HEK293 (cell line): ENCODE data around the gene PRSS33.

ENCODE experiments used
- CTCF ChIA-PET: fragments of 350-600 bp; formaldehyde crosslinking; extraction: SDS; loops from one replicate; lab custom pipeline; 2021; ENCODE audit warnings: antibody characterized with exemption; lab: Yijun Ruan, JAX
- POLR2A ChIA-PET: fragments of 300-600 bp; formaldehyde crosslinking; extraction: SDS; loops from one replicate; lab custom pipeline; 2020; ENCODE audit warnings: antibody characterized with exemption, inconsistent platforms; lab: Yijun Ruan, JAX
- H3K27ac ChIP-seq: fragments of 200-500 bp; sonication (Bioruptor generic); 2 replicates; pipeline ENCODE4 v1.5.1; 2014; ENCODE audit warnings: low read depth, low read length, control low read depth, inconsistent platforms; ENCODE audit errors: extremely low read depth
- H3K36me3 ChIP-seq, 2 experiments: fragments of 200-500 bp in 1 of 2; sonication (Bioruptor generic) in 1 of 2; 1 replicate in 1 of 2; 2 replicates in 1 of 2; pipeline ENCODE4 v1.5.1; 2014 to 2017; ENCODE audit warnings: inconsistent platforms in 2 of 2, low read length in 2 of 2; ENCODE audit not compliant: control insufficient read depth in 2 of 2, insufficient read depth in 1 of 2
- H3K4me1 ChIP-seq: fragments of 200-500 bp; sonication (Bioruptor generic); 2 replicates; pipeline ENCODE4 v1.5.1; 2014; ENCODE audit warnings: mild to moderate bottlenecking, low read length, inconsistent platforms; ENCODE audit not compliant: control insufficient read depth, insufficient read depth
- H3K4me3 ChIP-seq: 2 replicates; pipeline ENCODE4 v1.5.1; 2011; ENCODE audit warnings: low read depth, mild to moderate bottlenecking, control low read depth, low read length, moderate library complexity
- H3K9me3 ChIP-seq: fragments of 200-500 bp; sonication (Bioruptor generic); 2 replicates; pipeline ENCODE4 v1.5.1; 2014; ENCODE audit warnings: low read depth, low read length, inconsistent platforms; ENCODE audit not compliant: control insufficient read depth, insufficient read depth
- AEBP2 ChIP-seq: fragments of 450-650 bp; formaldehyde crosslinking; IDR thresholded peaks from 2 replicates; pipeline ENCODE4 v1.5.1; 2016; ENCODE audit warnings: missing biosample characterization, missing genetic modification characterization, borderline replicate concordance
- EGR2 ChIP-seq: fragments of 450-650 bp; formaldehyde crosslinking; IDR thresholded peaks from 2 replicates; pipeline ENCODE4 v1.5.1; 2016; ENCODE audit warnings: low read depth, missing biosample characterization, missing genetic modification characterization
- GLIS1 ChIP-seq: fragments of 450-650 bp; formaldehyde crosslinking; IDR thresholded peaks from 2 replicates; pipeline ENCODE4 v1.5.1; 2016; ENCODE audit warnings: missing biosample characterization, missing genetic modification characterization
- HOXA7 ChIP-seq: sonication (generic); formaldehyde crosslinking; IDR thresholded peaks from 2 replicates; pipeline ENCODE4 v1.8.1; 2022; ENCODE audit warnings: missing genetic modification reagents, borderline replicate concordance
- KLF7 ChIP-seq: fragments of 450-650 bp; formaldehyde crosslinking; IDR thresholded peaks from 2 replicates; pipeline ENCODE4 v1.5.1; 2016; ENCODE audit warnings: missing biosample characterization, missing genetic modification characterization, borderline replicate concordance
- PATZ1 ChIP-seq: fragments of 450-650 bp; formaldehyde crosslinking; IDR thresholded peaks from 2 replicates; pipeline ENCODE4 v1.5.1; 2016; ENCODE audit warnings: missing biosample characterization, missing genetic modification characterization
- SALL2 ChIP-seq: fragments of 450-650 bp; formaldehyde crosslinking; IDR thresholded peaks from 2 replicates; pipeline ENCODE4 v1.5.0; 2017; ENCODE audit warnings: missing biosample characterization, mild to moderate bottlenecking, missing genetic modification characterization, borderline replicate concordance
- YY2 ChIP-seq: fragments of 450-650 bp; formaldehyde crosslinking; IDR thresholded peaks from 2 replicates; pipeline ENCODE4 v1.5.1; 2016; ENCODE audit warnings: missing biosample characterization, missing genetic modification characterization
- ZBTB48 ChIP-seq: fragments of 450-650 bp; formaldehyde crosslinking; IDR thresholded peaks from 2 replicates; pipeline ENCODE4 v1.5.1; 2016; ENCODE audit warnings: missing biosample characterization, missing genetic modification characterization
- ZBTB7A ChIP-seq: fragments of 450-650 bp; formaldehyde crosslinking; IDR thresholded peaks from 2 replicates; pipeline ENCODE4 v1.5.1; 2016; ENCODE audit warnings: low read depth, missing biosample characterization, missing genetic modification characterization
- ZFHX2 ChIP-seq: fragments of 450-650 bp; formaldehyde crosslinking; conservative IDR thresholded peaks from 2 replicates; pipeline ENCODE4 v1.5.1; 2016; ENCODE audit warnings: missing biosample characterization, missing genetic modification characterization
- ZFP3 ChIP-seq: fragments of 450-650 bp; formaldehyde crosslinking; IDR thresholded peaks from 2 replicates; pipeline ENCODE4 v1.5.1; 2016; ENCODE audit warnings: low read depth, missing biosample characterization, missing genetic modification characterization
- ZFP69B ChIP-seq: fragments of 450-650 bp; formaldehyde crosslinking; IDR thresholded peaks from 2 replicates; pipeline ENCODE4 v1.5.1; 2016; ENCODE audit warnings: missing biosample characterization, missing genetic modification characterization
- ZNF112 ChIP-seq: fragments of 450-650 bp; formaldehyde crosslinking; IDR thresholded peaks from 2 replicates; pipeline ENCODE4 v1.5.0; 2017; ENCODE audit warnings: missing biosample characterization, missing genetic modification characterization
- ZNF133 ChIP-seq: fragments of 450-650 bp; formaldehyde crosslinking; IDR thresholded peaks from 2 replicates; pipeline ENCODE4 v1.5.1; 2016; ENCODE audit warnings: missing biosample characterization, missing genetic modification characterization
- ZNF248 ChIP-seq: fragments of 450-650 bp; formaldehyde crosslinking; IDR thresholded peaks from 2 replicates; pipeline ENCODE4 v1.5.1; 2017; ENCODE audit warnings: missing biosample characterization, missing genetic modification characterization
- ZNF433 ChIP-seq: fragments of 450-650 bp; formaldehyde crosslinking; IDR thresholded peaks from 2 replicates; pipeline ENCODE4 v1.5.1; 2016; ENCODE audit warnings: missing biosample characterization, missing genetic modification characterization, low read depth
- ZNF580 ChIP-seq: fragments of 450-650 bp; formaldehyde crosslinking; IDR thresholded peaks from 2 replicates; pipeline ENCODE4 v1.5.1; 2016; ENCODE audit warnings: missing biosample characterization, missing genetic modification characterization
- ZNF626 ChIP-seq: fragments of 450-650 bp; sonication (Bioruptor Pico); formaldehyde crosslinking; IDR thresholded peaks from 2 replicates; pipeline ENCODE4 v1.5.1; 2018; ENCODE audit warnings: missing biosample characterization, missing genetic modification characterization, inconsistent platforms
- ZNF664 ChIP-seq: fragments of 450-650 bp; formaldehyde crosslinking; IDR thresholded peaks from 2 replicates; pipeline ENCODE4 v1.5.1; 2016; ENCODE audit warnings: missing biosample characterization, missing genetic modification characterization
- ZNF747 ChIP-seq: fragments of 450-650 bp; formaldehyde crosslinking; IDR thresholded peaks from 2 replicates; pipeline ENCODE4 v1.5.1; 2016; ENCODE audit warnings: missing biosample characterization, missing genetic modification characterization

Gene PRSS33

GRCh38 chr16:2834968-2835367, 47.6 kb upstream of the PRSS33 start:
- CTCF ChIA-PET, result no interaction called here
- Histone ChIP-seq H3K4me1 (no peaks in the 10 kb centered on the region), H3K36me3 (no peaks in the 10 kb centered on the region), H3K4me3 (no peak overlapping the region), H3K9me3 (no peaks in the 10 kb centered on the region), H3K27ac (no peak overlapping the region)
- TF ChIP-seq PATZ1 (tag by site-specific recombination), result no peak
- TF ChIP-seq GLIS1, result no peak
- no peak for TF ChIP-seq ZFP3 (tag by site-specific recombination)
- TF ChIP-seq ZNF112 (tag by site-specific recombination), result no peak
- no peak for TF ChIP-seq ZNF626 (tag by site-specific recombination)
- TF ChIP-seq EGR2 (tag by site-specific recombination), result peak; percentile 100
- peak; percentile 100 for TF ChIP-seq ZFHX2 (tag by site-specific recombination)
- TF ChIP-seq ZNF248 (tag by site-specific recombination), result no peak
- TF ChIP-seq HOXA7 (CRISPR knock-in tag), result no peak
- POLR2A ChIA-PET, result no interaction called here

- H3K9me3 ChIP-seq, result no peaks in the 10 kb centered on the region
- no peaks in the 10 kb centered on the region for H3K36me3 ChIP-seq
- no peaks in the 10 kb centered on the region for H3K4me1 ChIP-seq
- CTCF ChIA-PET, result interaction anchor here (0.6 kb wide), 1 partner anchor 23 kb away, joined by 4 read pairs; no protein-coding TSS in a partner anchor
- H3K4me3 ChIP-seq, result no peak overlapping the region
- H3K27ac ChIP-seq, result no peak overlapping the region
- TF ChIP-seq GLIS1 (no peak), ZNF433 (tag by site-specific recombination) (no peak), YY2 (tag by site-specific recombination) (no peak), ZNF580 (tag by site-specific recombination) (no peak), ZBTB48 (tag by site-specific recombination) (no peak), ZBTB7A (tag by site-specific recombination) (no peak), ZNF747 (no peak), ZNF664 (tag by site-specific recombination) (no peak), KLF7 (no peak), ZFP69B (tag by site-specific recombination) (no peak)
- POLR2A ChIA-PET, result no interaction called here
Observed at GRCh38 chr16:2833776-2834175, 46.4 kb upstream of the PRSS33 start.

GRCh38 chr16:2831203-2831602, 43.8 kb upstream of the PRSS33 start:
- ChIA-PET CTCF (interaction anchor here (1.5 to 1.7 kb wide), 2 partner anchors 8 to 9 kb away, joined by 6 read pairs; no protein-coding TSS in a partner anchor), POLR2A (no interaction called here)
- no peaks in the 10 kb centered on the region for H3K36me3 ChIP-seq
- H3K27ac ChIP-seq, result no peak overlapping the region
- no peaks in the 10 kb centered on the region for H3K9me3 ChIP-seq
- no peaks in the 10 kb centered on the region for H3K4me1 ChIP-seq
- TF ChIP-seq AEBP2 (no peak), EGR2 (tag by site-specific recombination) (no peak), SALL2 (no peak), ZNF133 (tag by site-specific recombination) (no peak)
- H3K4me3 ChIP-seq, result no peak overlapping the region
